Activated naive CD8-positive, alpha-beta T cell treated with anti-CD3 and anti-CD28 coated beads, Interleukin-2, amount 50 U/mL, for 24 hours (primary cell): ENCODE data around the gene DCLK2.

Experiments used
- ATAC-seq: fragments of 150-1000 bp; cut with Tn5 transposase; one replicate; pipeline ENCODE4 v1.10.0; 2021
- DNase-seq: peaks from one replicate; pipeline ENCODE4 v3.0.0; 2021
- H3K27ac Mint-ChIP-seq: one replicate; pipeline ENCODE4 v1.8.0; 2021; ENCODE audit warnings: mild to moderate bottlenecking, mixed read lengths
- H3K27me3 Mint-ChIP-seq: one replicate; pipeline ENCODE4 v1.8.0; 2021; ENCODE audit warnings: mixed read lengths
- H3K36me3 Mint-ChIP-seq: one replicate; pipeline ENCODE4 v1.8.0; 2021; ENCODE audit warnings: low read depth, mixed read lengths
- H3K4me1 Mint-ChIP-seq: one replicate; pipeline ENCODE4 v1.8.0; 2021; ENCODE audit warnings: mixed read lengths
- H3K4me3 Mint-ChIP-seq: one replicate; pipeline ENCODE4 v1.8.0; 2021; ENCODE audit warnings: mild to moderate bottlenecking, moderate library complexity, mixed read lengths
- H3K9me3 Mint-ChIP-seq: one replicate; pipeline ENCODE4 v1.8.0; 2021; ENCODE audit warnings: mixed read lengths

The DCLK2 gene

GRCh38 chr4:150078041-150078578 is at the start of gene DCLK2:
TSS of gene DCLK2 (plus strand) at chr4:150078445. CDS start at chr4:150079028, 583 bp downstream.
- H3K36me3 Mint-ChIP-seq, result no peaks in the 10 kb centered on the region
- no peak within 1 kb of the TSS for H3K27ac Mint-ChIP-seq
- H3K4me3 Mint-ChIP-seq, result peak within 1 kb of the TSS; percentile 54
- peaks cover 5% of the 10 kb centered on the region for H3K4me1 Mint-ChIP-seq
- no peaks in the 10 kb centered on the region for H3K9me3 Mint-ChIP-seq
- DNase-seq (peak; percentile 10), ATAC-seq (peak; percentile 9)
- H3K27me3 Mint-ChIP-seq, result peaks cover 49% of the 10 kb centered on the region

GRCh38 chr4:150032541-150032940 is 45.7 kb upstream of the DCLK2 start:
- no peak overlapping the region for H3K4me3 Mint-ChIP-seq
- no peak overlapping the region for H3K27ac Mint-ChIP-seq
- peaks cover 3% of the 10 kb centered on the region for H3K27me3 Mint-ChIP-seq
- H3K36me3 Mint-ChIP-seq, result no peaks in the 10 kb centered on the region
- no peak for ATAC-seq
- H3K4me1 Mint-ChIP-seq, result no peaks in the 10 kb centered on the region
- DNase-seq, result no peak
- H3K9me3 Mint-ChIP-seq, result peaks cover 9% of the 10 kb centered on the region

- ATAC-seq, result no peak
- no peak for DNase-seq
- no peaks in the 10 kb centered on the region for H3K4me1 Mint-ChIP-seq
Observed at GRCh38 chr4:150033081-150033480, 45.2 kb upstream of the DCLK2 start.

GRCh38 chr4:150033901-150034300 is 44.3 kb upstream of the DCLK2 start:
- no peak for DNase-seq
- H3K27me3 Mint-ChIP-seq, result peaks cover 3% of the 10 kb centered on the region
- no peak overlapping the region for H3K27ac Mint-ChIP-seq

More at GRCh38 chr4:150033081-150033480, 45.2 kb upstream of the DCLK2 start:
- no peaks in the 10 kb centered on the region for H3K36me3 Mint-ChIP-seq
- H3K9me3 Mint-ChIP-seq, result peaks cover 3% of the 10 kb centered on the region
- no peak overlapping the region for H3K4me3 Mint-ChIP-seq
- H3K27me3 Mint-ChIP-seq, result peaks cover 3% of the 10 kb centered on the region
- H3K27ac Mint-ChIP-seq, result no peak overlapping the region

GRCh38 chr4:150037251-150037856 is 40.9 kb upstream of the DCLK2 start:
- H3K9me3 Mint-ChIP-seq, result peaks cover 3% of the 10 kb centered on the region
- ATAC-seq, result no peak
- H3K27ac Mint-ChIP-seq, result no peak overlapping the region
- no peak for DNase-seq
- peaks cover 4% of the 10 kb centered on the region for H3K27me3 Mint-ChIP-seq
- H3K4me1 Mint-ChIP-seq, result peaks cover 6% of the 10 kb centered on the region
- H3K4me3 Mint-ChIP-seq, result no peak overlapping the region
- H3K36me3 Mint-ChIP-seq, result no peaks in the 10 kb centered on the region

More at GRCh38 chr4:150033901-150034300, 44.3 kb upstream of the DCLK2 start:
- no peak for ATAC-seq
- Mint-ChIP-seq H3K4me1 (peaks cover 2% of the 10 kb centered on the region), H3K4me3 (no peak overlapping the region), H3K36me3 (no peaks in the 10 kb centered on the region), H3K9me3 (peaks cover 3% of the 10 kb centered on the region)

- ATAC-seq, result no peak
- H3K27ac Mint-ChIP-seq, result no peak overlapping the region
- H3K4me3 Mint-ChIP-seq, result no peak overlapping the region
Observed at GRCh38 chr4:150038335-150039076, 39.7 kb upstream of the DCLK2 start.

GRCh38 chr4:150039274-150040127 is 38.7 kb upstream of the DCLK2 start:
- Mint-ChIP-seq H3K4me3 (no peak overlapping the region), H3K27me3 (peaks cover 3% of the 10 kb centered on the region), H3K9me3 (peaks cover 3% of the 10 kb centered on the region), H3K27ac (no peak overlapping the region), H3K36me3 (no peaks in the 10 kb centered on the region), H3K4me1 (peaks cover 6% of the 10 kb centered on the region)
- DNase-seq (no peak), ATAC-seq (no peak)

More at GRCh38 chr4:150038335-150039076, 39.7 kb upstream of the DCLK2 start:
- DNase-seq, result no peak
- Mint-ChIP-seq H3K27me3 (peaks cover 4% of the 10 kb centered on the region), H3K36me3 (no peaks in the 10 kb centered on the region), H3K9me3 (peaks cover 3% of the 10 kb centered on the region), H3K4me1 (peaks cover 6% of the 10 kb centered on the region)

GRCh38 chr4:150044517-150044916 is 33.7 kb upstream of the DCLK2 start:
- Mint-ChIP-seq H3K27ac (no peak overlapping the region), H3K27me3 (peaks cover 2% of the 10 kb centered on the region), H3K36me3 (no peaks in the 10 kb centered on the region), H3K4me3 (no peak overlapping the region), H3K4me1 (peaks cover under 1% of the 10 kb centered on the region), H3K9me3 (no peaks in the 10 kb centered on the region)
- DNase-seq (no peak), ATAC-seq (no peak)

- no peak for DNase-seq
- no peaks in the 10 kb centered on the region for H3K9me3 Mint-ChIP-seq
- H3K27ac Mint-ChIP-seq, result no peak overlapping the region
- H3K36me3 Mint-ChIP-seq, result no peaks in the 10 kb centered on the region
- H3K4me1 Mint-ChIP-seq, result no peaks in the 10 kb centered on the region
- H3K27me3 Mint-ChIP-seq, result peaks cover 2% of the 10 kb centered on the region
- no peak overlapping the region for H3K4me3 Mint-ChIP-seq
- no peak for ATAC-seq
Observed at GRCh38 chr4:150045410-150045809, 32.8 kb upstream of the DCLK2 start.

- no peaks in the 10 kb centered on the region for H3K9me3 Mint-ChIP-seq
- no peaks in the 10 kb centered on the region for H3K36me3 Mint-ChIP-seq
- H3K4me1 Mint-ChIP-seq, result no peaks in the 10 kb centered on the region
- no peak overlapping the region for H3K4me3 Mint-ChIP-seq
- no peak for DNase-seq
- no peak overlapping the region for H3K27ac Mint-ChIP-seq
- no peaks in the 10 kb centered on the region for H3K27me3 Mint-ChIP-seq
- ATAC-seq, result no peak
Observed at GRCh38 chr4:150046728-150047217, 31.5 kb upstream of the DCLK2 start.

GRCh38 chr4:150047546-150047945 is 30.7 kb upstream of the DCLK2 start:
- Mint-ChIP-seq H3K4me3 (no peak overlapping the region), H3K9me3 (no peaks in the 10 kb centered on the region), H3K27ac (no peak overlapping the region), H3K36me3 (no peaks in the 10 kb centered on the region), H3K4me1 (no peaks in the 10 kb centered on the region), H3K27me3 (no peaks in the 10 kb centered on the region)
- DNase-seq, result no peak
- ATAC-seq, result no peak

- no peaks in the 10 kb centered on the region for H3K4me1 Mint-ChIP-seq
- no peak for DNase-seq
- no peak for ATAC-seq
- no peak overlapping the region for H3K4me3 Mint-ChIP-seq
- no peaks in the 10 kb centered on the region for H3K9me3 Mint-ChIP-seq
- H3K27me3 Mint-ChIP-seq, result no peaks in the 10 kb centered on the region
- no peak overlapping the region for H3K27ac Mint-ChIP-seq
- H3K36me3 Mint-ChIP-seq, result no peaks in the 10 kb centered on the region
Observed at GRCh38 chr4:150049682-150050081, 28.6 kb upstream of the DCLK2 start.

GRCh38 chr4:150050566-150050965 is 27.7 kb upstream of the DCLK2 start:
- H3K27me3 Mint-ChIP-seq, result no peaks in the 10 kb centered on the region
- no peaks in the 10 kb centered on the region for H3K9me3 Mint-ChIP-seq
- DNase-seq (no peak), ATAC-seq (no peak)
- no peaks in the 10 kb centered on the region for H3K36me3 Mint-ChIP-seq
- no peak overlapping the region for H3K27ac Mint-ChIP-seq
- H3K4me1 Mint-ChIP-seq, result no peaks in the 10 kb centered on the region
- no peak overlapping the region for H3K4me3 Mint-ChIP-seq

GRCh38 chr4:150051111-150051510 is 27.1 kb upstream of the DCLK2 start:
- Mint-ChIP-seq H3K4me3 (no peak overlapping the region), H3K27me3 (no peaks in the 10 kb centered on the region), H3K36me3 (no peaks in the 10 kb centered on the region), H3K4me1 (no peaks in the 10 kb centered on the region), H3K9me3 (no peaks in the 10 kb centered on the region), H3K27ac (no peak overlapping the region)
- no peak for DNase-seq
- ATAC-seq, result no peak
